TTC549 (cell line): ENCODE results near the gene CTBP1.
"Not testable (repeated sequence)": the region's sequence is repeated elsewhere in the genome, so short reads cannot be mapped to it uniquely, and the experiment has no call there.

Experiments
- FAIRE-seq: peaks from 2 replicates; lab custom pipeline; 2012; peaks lifted over from hg19 to GRCh38; lab: Jason Lieb, UNC

CTBP1 gene

GRCh38 chr4:1237261-1237660 lies 11.7 kb downstream of the CTBP1 start:
- not testable (repeated sequence) for FAIRE-seq

- FAIRE-seq = not testable (repeated sequence)
Observed at GRCh38 chr4:1236836-1237235, 12.1 kb downstream of the CTBP1 start.

- no peak for FAIRE-seq
Observed at GRCh38 chr4:1236103-1236641, 12.8 kb downstream of the CTBP1 start.

- FAIRE-seq = no peak
Observed at GRCh38 chr4:1235381-1236102, 13.4 kb downstream of the CTBP1 start.

- no peak for FAIRE-seq
Observed at GRCh38 chr4:1234811-1235292, 14.1 kb downstream of the CTBP1 start.

GRCh38 chr4:1234309-1234695 lies 14.6 kb downstream of the CTBP1 start:
- no peak for FAIRE-seq

- FAIRE-seq = no peak
Observed at GRCh38 chr4:1233641-1234308, 15.2 kb downstream of the CTBP1 start.

GRCh38 chr4:1232661-1233621 lies 16.0 kb downstream of the CTBP1 start:
- FAIRE-seq = no peak

GRCh38 chr4:1231637-1232360 lies 17.1 kb downstream of the CTBP1 start:
- FAIRE-seq = no peak

GRCh38 chr4:1230971-1231636 lies 17.8 kb downstream of the CTBP1 start:
- no peak for FAIRE-seq

- no peak for FAIRE-seq
Observed at GRCh38 chr4:1230316-1230715, 18.6 kb downstream of the CTBP1 start.

- FAIRE-seq = no peak
Observed at GRCh38 chr4:1229117-1229849, 19.6 kb downstream of the CTBP1 start.

- FAIRE-seq = no peak
Observed at GRCh38 chr4:1227816-1228215, 21.1 kb downstream of the CTBP1 start.

- no peak for FAIRE-seq
Observed at GRCh38 chr4:1226598-1226997, 22.3 kb downstream of the CTBP1 start.

- no peak for FAIRE-seq
Observed at GRCh38 chr4:1226144-1226481, 22.8 kb downstream of the CTBP1 start.

GRCh38 chr4:1225272-1226143 lies 23.4 kb downstream of the CTBP1 start:
- no peak for FAIRE-seq

GRCh38 chr4:1223841-1224809 lies 24.8 kb downstream of the CTBP1 start:
- FAIRE-seq = no peak

- FAIRE-seq = no peak
Observed at GRCh38 chr4:1222938-1223690, 25.8 kb downstream of the CTBP1 start.
